Measurements from ENCODE around the gene ADD2.

DNA sequence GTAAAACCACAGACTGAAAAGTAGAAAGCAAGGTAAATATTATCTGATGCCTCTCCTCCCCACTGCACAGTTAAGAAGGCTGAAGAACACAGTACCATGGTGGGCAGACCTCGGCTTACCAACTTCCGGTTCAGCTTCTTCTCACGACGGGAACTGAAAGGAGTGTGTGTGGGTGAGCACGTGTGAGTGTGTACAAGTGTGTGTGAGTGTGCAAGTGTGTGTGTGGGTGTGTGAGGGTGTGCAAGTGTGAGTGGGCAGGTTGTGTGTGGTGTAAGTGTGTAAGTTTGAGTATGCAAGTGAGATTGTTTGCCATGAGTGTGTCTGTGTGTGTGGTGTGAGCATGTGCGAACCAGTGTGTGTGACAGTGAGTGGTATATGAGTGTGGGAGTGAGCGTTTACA lies 103.5 kb downstream of the ADD2 start:
- TF ChIP-seq, protein P1, sequence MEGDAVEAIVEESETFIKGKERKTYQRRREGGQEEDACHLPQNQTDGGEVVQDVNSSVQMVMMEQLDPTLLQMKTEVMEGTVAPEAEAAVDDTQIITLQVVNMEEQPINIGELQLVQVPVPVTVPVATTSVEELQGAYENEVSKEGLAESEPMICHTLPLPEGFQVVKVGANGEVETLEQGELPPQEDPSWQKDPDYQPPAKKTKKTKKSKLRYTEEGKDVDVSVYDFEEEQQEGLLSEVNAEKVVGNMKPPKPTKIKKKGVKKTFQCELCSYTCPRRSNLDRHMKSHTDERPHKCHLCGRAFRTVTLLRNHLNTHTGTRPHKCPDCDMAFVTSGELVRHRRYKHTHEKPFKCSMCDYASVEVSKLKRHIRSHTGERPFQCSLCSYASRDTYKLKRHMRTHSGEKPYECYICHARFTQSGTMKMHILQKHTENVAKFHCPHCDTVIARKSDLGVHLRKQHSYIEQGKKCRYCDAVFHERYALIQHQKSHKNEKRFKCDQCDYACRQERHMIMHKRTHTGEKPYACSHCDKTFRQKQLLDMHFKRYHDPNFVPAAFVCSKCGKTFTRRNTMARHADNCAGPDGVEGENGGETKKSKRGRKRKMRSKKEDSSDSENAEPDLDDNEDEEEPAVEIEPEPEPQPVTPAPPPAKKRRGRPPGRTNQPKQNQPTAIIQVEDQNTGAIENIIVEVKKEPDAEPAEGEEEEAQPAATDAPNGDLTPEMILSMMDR (IDR thresholded peaks at IDR 0.05; ENCODE audit: low read depth, low read length) = no peak
- TF ChIP-seq, protein P2, sequence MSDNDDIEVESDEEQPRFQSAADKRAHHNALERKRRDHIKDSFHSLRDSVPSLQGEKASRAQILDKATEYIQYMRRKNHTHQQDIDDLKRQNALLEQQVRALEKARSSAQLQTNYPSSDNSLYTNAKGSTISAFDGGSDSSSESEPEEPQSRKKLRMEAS (IDR thresholded peaks at IDR 0.05; ENCODE audit: low read depth, low read length) = no peak
- TF ChIP-seq MYC (IDR thresholded peaks at IDR 0.05; ENCODE audit: low read depth, low read length) (no peak), POLR2A (IDR thresholded peaks at IDR 0.05; ENCODE audit: extremely low read depth, insufficient read length) (no peak)

Data from NB4 (cell line).